BLaER1 treated with 17β-estradiol and CSF1 and Interleukin-3, amounts not matched to agents 10 nM and 100 nM (cell line): ENCODE data around the gene TGDS.

Experiments
- H3K27ac ChIP-seq, 11 experiments: shearing (Covaris generic); formaldehyde crosslinking; 2 replicates each; pipeline ENCODE4 v1.8.1; 2022
- H3K27me3 ChIP-seq, 11 experiments: shearing (Covaris generic); formaldehyde crosslinking; 2 replicates each; pipeline ENCODE4 v1.8.1; 2022
- H3K36me3 ChIP-seq, 11 experiments: shearing (Covaris generic); formaldehyde crosslinking; 2 replicates each; pipeline ENCODE4 v1.8.1; 2022
- H3K4me1 ChIP-seq, 10 experiments: shearing (Covaris generic); formaldehyde crosslinking; 2 replicates each; pipeline ENCODE4 v1.8.1; 2022
- H3K4me2 ChIP-seq, 11 experiments: shearing (Covaris generic); formaldehyde crosslinking; 2 replicates each; pipeline ENCODE4 v1.8.1; 2022
- H3K4me3 ChIP-seq, 10 experiments: shearing (Covaris generic); formaldehyde crosslinking; 2 replicates each; pipeline ENCODE4 v1.8.1; 2022
- H3K9ac ChIP-seq, 11 experiments: shearing (Covaris generic); formaldehyde crosslinking; 2 replicates each; pipeline ENCODE4 v1.8.1; 2022
- H3K9me3 ChIP-seq, 11 experiments: shearing (Covaris generic); formaldehyde crosslinking; replicated peaks in 1 of 11; 2 replicates each; pipeline ENCODE4 v1.8.1; 2022
- H4K20me1 ChIP-seq, 11 experiments: shearing (Covaris generic); formaldehyde crosslinking; 2 replicates each; pipeline ENCODE4 v1.8.1; 2022
- Cebpa-rat ChIP-seq, 11 experiments: shearing (Covaris generic); IDR thresholded peaks; 2 replicates each; pipeline ENCODE4 v1.8.1; 2022

TGDS gene

GRCh38 chr13:94623316-94623715 is 27.4 kb upstream of the TGDS start:
- no peaks in the 10 kb centered on the region for H3K9me3 ChIP-seq
- H4K20me1 ChIP-seq, result peaks cover 0 to 5% (median 0%) of the 10 kb centered on the region in 11 experiments; a peak in 1 of 22 replicates
- no peak overlapping the region for H3K27ac ChIP-seq
- no peak overlapping the region for H3K4me3 ChIP-seq
- no peaks in the 10 kb centered on the region for H3K27me3 ChIP-seq
- H3K9ac ChIP-seq, result no peak overlapping the region
- peaks cover 53 to 98% (median 69%) of the 10 kb centered on the region in 11 experiments for H3K36me3 ChIP-seq
- no peaks in the 10 kb centered on the region for H3K4me1 ChIP-seq
- no peak overlapping the region for H3K4me2 ChIP-seq
- TF ChIP-seq Cebpa-rat (IDR thresholded peaks at IDR 0.05), result no peak

- H3K9ac ChIP-seq, result no peak overlapping the region
- peaks cover 0 to 5% (median 0%) of the 10 kb centered on the region in 11 experiments; a peak in 1 of 22 replicates for H4K20me1 ChIP-seq
- H3K27ac ChIP-seq, result no peak overlapping the region
These were observed 26.4 kb upstream of the TGDS start for GRCh38 chr13:94622344-94622743.

GRCh38 chr13:94620286-94620896 is 24.4 kb upstream of the TGDS start:
- no peak for TF ChIP-seq Cebpa-rat (IDR thresholded peaks at IDR 0.05)
- H3K9ac ChIP-seq, result no peak overlapping the region
- H3K4me3 ChIP-seq, result no peak overlapping the region
- H3K27me3 ChIP-seq, result no peaks in the 10 kb centered on the region
- H3K27ac ChIP-seq, result no peak overlapping the region
- H3K4me2 ChIP-seq, result no peak overlapping the region
- H3K36me3 ChIP-seq, result peaks cover 36 to 78% (median 53%) of the 10 kb centered on the region in 11 experiments
- no peaks in the 10 kb centered on the region for H3K9me3 ChIP-seq
- H4K20me1 ChIP-seq, result peaks cover 0 to 11% (median 0%) of the 10 kb centered on the region in 11 experiments; a peak in 5 of 22 replicates
- H3K4me1 ChIP-seq, result peaks cover 8 to 15% (median 11%) of the 10 kb centered on the region in 10 experiments; a peak in 19 of 20 replicates

More at GRCh38 chr13:94622344-94622743, 26.4 kb upstream of the TGDS start:
- H3K4me3 ChIP-seq, result no peak overlapping the region
- H3K9me3 ChIP-seq, result no peaks in the 10 kb centered on the region
- H3K4me2 ChIP-seq, result no peak overlapping the region
- peaks cover 44 to 92% (median 65%) of the 10 kb centered on the region in 11 experiments for H3K36me3 ChIP-seq
- H3K27me3 ChIP-seq, result no peaks in the 10 kb centered on the region
- H3K4me1 ChIP-seq, result no peaks in the 10 kb centered on the region
- no peak for TF ChIP-seq Cebpa-rat (IDR thresholded peaks at IDR 0.05)

- Histone ChIP-seq H3K9ac (no peak overlapping the region), H3K4me1 (peaks cover 16 to 27% (median 20%) of the 10 kb centered on the region in 10 experiments), H3K36me3 (peaks cover 37 to 78% (median 54%) of the 10 kb centered on the region in 11 experiments), H3K27me3 (no peaks in the 10 kb centered on the region), H3K4me2 (no peak overlapping the region), H3K9me3 (no peaks in the 10 kb centered on the region), H3K4me3 (no peak overlapping the region), H3K27ac (no peak overlapping the region), H4K20me1 (peaks cover 0 to 11% (median 0%) of the 10 kb centered on the region in 11 experiments; a peak in 5 of 22 replicates)
- TF ChIP-seq Cebpa-rat (IDR thresholded peaks at IDR 0.05), result no peak
These were observed 21.5 kb upstream of the TGDS start for GRCh38 chr13:94617389-94618000.

- no peak for TF ChIP-seq Cebpa-rat (IDR thresholded peaks at IDR 0.05)
- Histone ChIP-seq H3K9ac (no peak overlapping the region), H3K4me2 (no peak overlapping the region), H3K27me3 (no peaks in the 10 kb centered on the region), H3K4me1 (peaks cover 16 to 27% (median 20%) of the 10 kb centered on the region in 10 experiments), H4K20me1 (peaks cover 0 to 11% (median 0%) of the 10 kb centered on the region in 11 experiments; a peak in 4 of 22 replicates), H3K36me3 (peaks cover 43 to 78% (median 59%) of the 10 kb centered on the region in 11 experiments), H3K9me3 (no peaks in the 10 kb centered on the region), H3K27ac (no peak overlapping the region), H3K4me3 (no peak overlapping the region)
These were observed 17.1 kb upstream of the TGDS start for GRCh38 chr13:94613051-94613450.

GRCh38 chr13:94612050-94612449 is 16.1 kb upstream of the TGDS start:
- no peaks in the 10 kb centered on the region for H3K27me3 ChIP-seq
- no peak for TF ChIP-seq Cebpa-rat (IDR thresholded peaks at IDR 0.05)
- no peak overlapping the region for H3K4me3 ChIP-seq
- H3K9me3 ChIP-seq, result no peaks in the 10 kb centered on the region
- no peak overlapping the region for H3K27ac ChIP-seq
- H3K9ac ChIP-seq, result no peak overlapping the region
- H3K4me2 ChIP-seq, result no peak overlapping the region
- H3K4me1 ChIP-seq, result peaks cover 16 to 27% (median 20%) of the 10 kb centered on the region in 10 experiments
- peaks cover 53 to 87% (median 69%) of the 10 kb centered on the region in 11 experiments for H3K36me3 ChIP-seq
- peaks cover 0 to 11% (median 0%) of the 10 kb centered on the region in 11 experiments; a peak in 4 of 22 replicates for H4K20me1 ChIP-seq

GRCh38 chr13:94610475-94610874 is 14.5 kb upstream of the TGDS start:
- no peaks in the 10 kb centered on the region for H3K27me3 ChIP-seq
- peaks cover 69 to 100% (median 85%) of the 10 kb centered on the region in 11 experiments for H3K36me3 ChIP-seq
- peaks cover 6 to 17% (median 11%) of the 10 kb centered on the region in 10 experiments; a peak in 19 of 20 replicates for H3K4me1 ChIP-seq
- no peak overlapping the region for H3K27ac ChIP-seq
- no peak overlapping the region for H3K4me2 ChIP-seq
- no peak overlapping the region for H3K9ac ChIP-seq
- H4K20me1 ChIP-seq, result peaks cover 0 to under 1% (median 0%) of the 10 kb centered on the region in 11 experiments; a peak in 1 of 22 replicates
- no peak for TF ChIP-seq Cebpa-rat (IDR thresholded peaks at IDR 0.05)
- no peaks in the 10 kb centered on the region for H3K9me3 ChIP-seq
- no peak overlapping the region for H3K4me3 ChIP-seq

- Histone ChIP-seq H3K36me3 (peaks cover 70 to 99% (median 80%) of the 10 kb centered on the region in 11 experiments), H3K27ac (no peak overlapping the region), H3K9me3 (no peaks in the 10 kb centered on the region), H3K4me1 (peaks cover 0 to 10% (median 4%) of the 10 kb centered on the region in 10 experiments; a peak in 8 of 20 replicates), H3K9ac (no peak overlapping the region), H3K27me3 (no peaks in the 10 kb centered on the region), H3K4me2 (no peak overlapping the region), H3K4me3 (no peak overlapping the region), H4K20me1 (no peaks in the 10 kb centered on the region; a peak in 1 of 22 replicates)
- TF ChIP-seq Cebpa-rat (IDR thresholded peaks at IDR 0.05), result no peak
These were observed 13.2 kb upstream of the TGDS start for GRCh38 chr13:94609196-94609595.

GRCh38 chr13:94608586-94608985 is 12.6 kb upstream of the TGDS start:
- no peak overlapping the region for H3K4me3 ChIP-seq
- H3K27me3 ChIP-seq, result no peaks in the 10 kb centered on the region
- no peak overlapping the region for H3K4me2 ChIP-seq
- no peak overlapping the region for H3K9ac ChIP-seq
- no peak overlapping the region for H3K27ac ChIP-seq
- H4K20me1 ChIP-seq, result no peaks in the 10 kb centered on the region; a peak in 1 of 22 replicates
- peaks cover 64 to 93% (median 74%) of the 10 kb centered on the region in 11 experiments for H3K36me3 ChIP-seq
- H3K4me1 ChIP-seq, result peaks cover 0 to 11% (median 10%) of the 10 kb centered on the region in 10 experiments; a peak in 10 of 20 replicates
- no peaks in the 10 kb centered on the region for H3K9me3 ChIP-seq
- no peak for TF ChIP-seq Cebpa-rat (IDR thresholded peaks at IDR 0.05)
